Caco-2 (cell line): Measurements from ENCODE around the gene PAK6. TPM values are rescaled to one million over a fixed set of nuclear protein-coding genes. Genes with fewer than 3 reads are reported as not detected.

Experiments used
- BruUV-seq: library from RNA; stranded (reverse); fragments of 400-500 nt; replicated peaks from 2 replicates; lab custom pipeline; 2021; lab: Mats Ljungman, UMichigan
- CTCF ChIA-PET: fragments of 300-600 bp; sonication (Branson Sonifier 250); formaldehyde crosslinking; loops from one replicate; lab custom pipeline; 2022; ENCODE audit warnings: antibody characterized with exemption; lab: Charles Lee
- POLR2A ChIA-PET: fragments of 300-600 bp; sonication (Branson Sonifier 250); formaldehyde crosslinking; loops from one replicate; lab custom pipeline; 2022; ENCODE audit warnings: antibody characterized with exemption; lab: Charles Lee
- DNase-seq, 2 experiments: peaks; one replicate each; pipeline versions ENCODE4 v3.0.0 to v3.0.0-alpha.2; 2020 to 2022
- H3K27me3 ChIP-seq: replicated peaks from 2 replicates; pipeline ENCODE4 v1.6.0; 2011; ENCODE audit warnings: low read length; ENCODE audit not compliant: control insufficient read depth, insufficient read depth
- H3K36me3 ChIP-seq: 2 replicates; pipeline ENCODE4 v1.5.1; 2011; ENCODE audit warnings: low read length; ENCODE audit not compliant: control insufficient read depth, insufficient read depth
- H3K4me1 ChIP-seq: fragments of 250-450 bp; sonication (Bioruptor Pico); 2 replicates; pipeline ENCODE4 v1.5.1; 2020; ENCODE audit warnings: mild to moderate bottlenecking
- H3K4me3 ChIP-seq: 2 replicates; pipeline ENCODE4 v1.5.1; 2011; ENCODE audit warnings: low read depth, mild to moderate bottlenecking, control low read depth, low read length
- H3K9me3 ChIP-seq: fragments of 250-450 bp; sonication (Bioruptor Pico); 2 replicates; pipeline ENCODE4 v1.5.1; 2020; ENCODE audit warnings: mild to moderate bottlenecking, moderate library complexity
- H3K27ac Mint-ChIP-seq: one replicate; pipeline ENCODE4 v1.8.0; 2022; ENCODE audit warnings: mixed read lengths; ENCODE audit not compliant: unreplicated experiment
- H3K27me3 Mint-ChIP-seq: one replicate; pipeline ENCODE4 v1.8.0; 2022; ENCODE audit warnings: mixed read lengths; ENCODE audit not compliant: insufficient read depth, unreplicated experiment
- H3K36me3 Mint-ChIP-seq: one replicate; pipeline ENCODE4 v1.8.0; 2022; ENCODE audit warnings: mild to moderate bottlenecking, mixed read lengths; ENCODE audit not compliant: insufficient read depth, unreplicated experiment
- H3K4me1 Mint-ChIP-seq: one replicate; pipeline ENCODE4 v1.8.0; 2022; ENCODE audit warnings: low read depth, mixed read lengths; ENCODE audit not compliant: unreplicated experiment
- H3K4me3 Mint-ChIP-seq: one replicate; pipeline ENCODE4 v1.8.0; 2022; ENCODE audit warnings: mild to moderate bottlenecking, moderate library complexity, mixed read lengths; ENCODE audit not compliant: unreplicated experiment
- H3K9me3 Mint-ChIP-seq: one replicate; pipeline ENCODE4 v1.8.0; 2022; ENCODE audit warnings: mixed read lengths; ENCODE audit not compliant: unreplicated experiment
- CTCF ChIP-seq, 2 experiments: fragments of 200-600 bp in 1 of 2; IDR thresholded peaks; 1 replicate in 1 of 2; 2 replicates in 1 of 2; pipeline versions ENCODE4 v1.5.1 to v1.8.0; 2011 to 2022; ENCODE audit warnings: antibody characterized with exemption in 1 of 2, control low read depth in 1 of 2, inconsistent platforms in 1 of 2, low read depth in 1 of 2, low read length in 1 of 2, mild to moderate bottlenecking in 1 of 2, moderate library complexity in 1 of 2; ENCODE audit not compliant: insufficient read depth in 1 of 2, severe bottlenecking in 1 of 2, unreplicated experiment in 1 of 2
- intact Hi-C: fragments of 100-400 bp; cut with micrococcal nuclease; formaldehyde crosslinking; loops from one replicate; pipeline ENCODE4 v1.10.0; 2022; ENCODE audit not compliant: unreplicated experiment
- total RNA-seq: library from RNA; stranded (reverse); gene quantifications from 2 replicates; pipeline ENCODE4 v1.2.3, GENCODE V29; 2022

PAK6 gene
- total RNA-seq, 1 experiment from 2014 or later = 20.7 TPM

- ChIA-PET POLR2A (no interaction called here), CTCF (interaction anchor here (0.6 kb wide), 1 partner anchor 18 kb away, joined by 3 read pairs; no protein-coding TSS in a partner anchor)
- no peaks in the 10 kb centered on the region for H3K9me3 Mint-ChIP-seq
- peaks cover 7% of the 10 kb centered on the region for H3K4me1 ChIP-seq
- H3K4me3 ChIP-seq = no peak overlapping the region
- no peaks in the 10 kb centered on the region for H3K36me3 ChIP-seq
- no peak for DNase-seq
- no peaks in the 10 kb centered on the region for H3K27me3 Mint-ChIP-seq
- H3K36me3 Mint-ChIP-seq = peaks cover 9% of the 10 kb centered on the region
- H3K4me3 Mint-ChIP-seq = no peak overlapping the region
- H3K27ac Mint-ChIP-seq = no peak overlapping the region
- H3K9me3 ChIP-seq = no peaks in the 10 kb centered on the region
- no peaks in the 10 kb centered on the region for H3K27me3 ChIP-seq
- intact Hi-C loops = no loop called here
- no peak for TF ChIP-seq CTCF (IDR thresholded peaks at IDR 0.05; ENCODE audit: insufficient read depth in 1 of 2, low read depth in 1 of 2, low read length in 1 of 2, severe bottlenecking in 1 of 2, unreplicated experiment in 1 of 2)
- no peaks in the 10 kb centered on the region for H3K4me1 Mint-ChIP-seq
- BruUV-seq = no TSS peak
Measured at GRCh38 chr15:40235201-40235885, 3.5 kb upstream of the PAK6 start.

- H3K4me1 Mint-ChIP-seq = no peaks in the 10 kb centered on the region
- BruUV-seq = no TSS peak
- Histone ChIP-seq H3K4me1 (peaks cover 7% of the 10 kb centered on the region), H3K36me3 (no peaks in the 10 kb centered on the region), H3K27me3 (no peaks in the 10 kb centered on the region), H3K9me3 (no peaks in the 10 kb centered on the region), H3K4me3 (peak overlapping the region; percentile 33)
- H3K27me3 Mint-ChIP-seq = no peaks in the 10 kb centered on the region
- DNase-seq = no peak
- peak overlapping the region; percentile 51 for H3K27ac Mint-ChIP-seq
- intact Hi-C loops = loop anchor here (2.0 kb wide), 1 partner anchor 13 kb away; no protein-coding TSS in a partner anchor
- peak overlapping the region; percentile 58 for H3K4me3 Mint-ChIP-seq
- CTCF ChIA-PET = interaction anchor here (1.3 to 1.8 kb wide), 2 partner anchors 22 to 35 kb away, joined by 6 to 16 read pairs; no protein-coding TSS in a partner anchor
- H3K36me3 Mint-ChIP-seq = no peaks in the 10 kb centered on the region
- TF ChIP-seq CTCF (IDR thresholded peaks at IDR 0.05; ENCODE audit: insufficient read depth in 1 of 2, low read depth in 1 of 2, low read length in 1 of 2, severe bottlenecking in 1 of 2, unreplicated experiment in 1 of 2) = no peak
- POLR2A ChIA-PET = no interaction called here
- H3K9me3 Mint-ChIP-seq = no peaks in the 10 kb centered on the region
Measured at GRCh38 chr15:40239404-40239692, 485 bp downstream of the PAK6 start.

- Mint-ChIP-seq H3K4me3 (peak overlapping the region; percentile 58), H3K9me3 (no peaks in the 10 kb centered on the region), H3K4me1 (no peaks in the 10 kb centered on the region), H3K27ac (peak overlapping the region; percentile 51), H3K27me3 (no peaks in the 10 kb centered on the region), H3K36me3 (no peaks in the 10 kb centered on the region)
- TF ChIP-seq CTCF (IDR thresholded peaks at IDR 0.05; ENCODE audit: insufficient read depth in 1 of 2, low read depth in 1 of 2, low read length in 1 of 2, severe bottlenecking in 1 of 2, unreplicated experiment in 1 of 2) = no peak
- no TSS peak for BruUV-seq
- Histone ChIP-seq H3K9me3 (no peaks in the 10 kb centered on the region), H3K4me1 (peaks cover 10% of the 10 kb centered on the region), H3K36me3 (no peaks in the 10 kb centered on the region), H3K4me3 (peak overlapping the region; percentile 33; the same call in 1 of the 2 replicates), H3K27me3 (no peaks in the 10 kb centered on the region)
- intact Hi-C loops = loop anchor here (2.0 kb wide), 1 partner anchor 13 kb away; no protein-coding TSS in a partner anchor
- no peak for DNase-seq
- ChIA-PET CTCF (interaction anchor here (1.3 to 1.8 kb wide), 2 partner anchors 23 to 35 kb away, joined by 6 to 16 read pairs; no protein-coding TSS in a partner anchor), POLR2A (no interaction called here)
Measured at GRCh38 chr15:40239693-40240618, 1.1 kb downstream of the PAK6 start.
